ENCODE measurements around the gene FXYD3. TPM values are rescaled to one million over a fixed set of nuclear protein-coding genes. Genes with fewer than 3 reads are reported as not detected.

Gene FXYD3
- total RNA-seq, 4 donors from 2014 or later, result 0.26 to 13.4 TPM; not detected in 2

GRCh38 chr19:35118268-35119020, 2.8 kb downstream of the FXYD3 start:
- intact Hi-C loops (cut with DNase I; ENCODE audit: low total_unique reads) (no loop called here), in situ Hi-C loops (cut with MboI; ENCODE audit: low sequenced_read_pairs in 4 of 4) (no loop called here)
- Histone ChIP-seq H3K27me3 (no peaks in the 10 kb centered on the region), H3K4me3 (no peak overlapping the region), H3K27ac (peak overlapping the region in 2 of 4 donors; percentile 7 to 75), H3K4me1 (peaks cover 13 to 28% of the 10 kb centered on the region in 2 donors), H3K9me3 (no peaks in the 10 kb centered on the region), H3K36me3 (no peaks in the 10 kb centered on the region)
- no peak for DNase-seq
- TF ChIP-seq POLR2A (IDR thresholded peaks at IDR 0.05) (no peak), CTCF (IDR thresholded peaks at IDR 0.05 in 4 of 5, conservative IDR thresholded peaks at IDR 0.05 in 1 of 5) (no peak)
- ATAC-seq, result no peak

GRCh38 chr19:35119091-35119490, 3.5 kb downstream of the FXYD3 start:
- TF ChIP-seq CTCF (IDR thresholded peaks at IDR 0.05 in 4 of 5, conservative IDR thresholded peaks at IDR 0.05 in 1 of 5) (no peak), POLR2A (IDR thresholded peaks at IDR 0.05) (no peak)
- Histone ChIP-seq H3K9me3 (no peaks in the 10 kb centered on the region), H3K36me3 (no peaks in the 10 kb centered on the region), H3K4me1 (peaks cover 19 to 35% of the 10 kb centered on the region in 2 donors), H3K4me3 (no peak overlapping the region), H3K27me3 (no peaks in the 10 kb centered on the region), H3K27ac (peak overlapping the region in 3 of 4 donors; percentile 7 to 93 (median 75))
- ATAC-seq (no peak), DNase-seq (no peak)
- intact Hi-C loops (cut with DNase I; ENCODE audit: low total_unique reads) (no loop called here), in situ Hi-C loops (cut with MboI; ENCODE audit: low sequenced_read_pairs in 4 of 4) (no loop called here)

GRCh38 chr19:35119578-35120155, 4.0 kb downstream of the FXYD3 start:
- DNase-seq, result no peak
- H3K9me3 ChIP-seq, result no peaks in the 10 kb centered on the region
- H3K27me3 ChIP-seq, result no peaks in the 10 kb centered on the region
- no peak for ATAC-seq
- H3K4me1 ChIP-seq, result peaks cover 19 to 33% of the 10 kb centered on the region in 2 donors
- intact Hi-C loops (cut with DNase I; ENCODE audit: low total_unique reads), result no loop called here
- H3K36me3 ChIP-seq, result no peaks in the 10 kb centered on the region
- in situ Hi-C loops (cut with MboI; ENCODE audit: low sequenced_read_pairs in 4 of 4), result no loop called here
- no peak for TF ChIP-seq POLR2A (IDR thresholded peaks at IDR 0.05)
- no peak for TF ChIP-seq CTCF (IDR thresholded peaks at IDR 0.05 in 4 of 5, conservative IDR thresholded peaks at IDR 0.05 in 1 of 5)
- H3K27ac ChIP-seq, result peak overlapping the region; percentile 48 to 93 (median 83)
- H3K4me3 ChIP-seq, result no peak overlapping the region

GRCh38 chr19:35120492-35120891, 4.9 kb downstream of the FXYD3 start:
- intact Hi-C loops (cut with DNase I; ENCODE audit: low total_unique reads) (no loop called here), in situ Hi-C loops (cut with MboI; ENCODE audit: low sequenced_read_pairs in 4 of 4) (no loop called here)
- DNase-seq (peak in 1 of 2 donors; percentile 56), ATAC-seq (peak; percentile 8)
- H3K9me3 ChIP-seq, result no peaks in the 10 kb centered on the region
- no peaks in the 10 kb centered on the region for H3K36me3 ChIP-seq
- H3K4me1 ChIP-seq, result peaks cover 21 to 33% of the 10 kb centered on the region in 2 donors
- no peak for TF ChIP-seq CTCF (IDR thresholded peaks at IDR 0.05 in 4 of 5, conservative IDR thresholded peaks at IDR 0.05 in 1 of 5)
- no peak for TF ChIP-seq POLR2A (IDR thresholded peaks at IDR 0.05)
- H3K4me3 ChIP-seq, result no peak overlapping the region
- no peaks in the 10 kb centered on the region for H3K27me3 ChIP-seq
- H3K27ac ChIP-seq, result peak overlapping the region; percentile 60 to 93 (median 92)

Data from gastrocnemius medialis (tissue), 4 donors.